H4 (cell line): ENCODE data around the gene SIL1. TPM values are rescaled to one million over a fixed set of nuclear protein-coding genes. Genes with fewer than 3 reads are reported as not detected.
A peak's percentile ranks its signal among the peaks of the same experiment; 100 is the strongest.
"Not testable (repeated sequence)": the region's sequence is repeated elsewhere in the genome, so short reads cannot be mapped to it uniquely, and the experiment has no call there.

Experiments used
- DNase-seq: peaks from one replicate; pipeline ENCODE4 v3.0.0-alpha.2; 2015; ENCODE audit warnings: low spot score
- total RNA-seq: library from RNA; depleted of rRNA; stranded (reverse); fragments of >200 nt; shearing (Covaris generic); gene quantifications from 2 replicates; pipeline ENCODE4 v1.2.3, GENCODE V29; 2014

Gene SIL1
- total RNA-seq, 1 experiment from 2014 or later, result 50.9 TPM

- DNase-seq, result no peak
Measured at GRCh38 chr5:139108063-139108824, 89.9 kb downstream of the SIL1 start.

GRCh38 chr5:139105621-139106071 is 92.5 kb downstream of the SIL1 start:
- DNase-seq, result no peak

GRCh38 chr5:139104577-139105276 is 93.4 kb downstream of the SIL1 start:
- DNase-seq, result no peak

- DNase-seq, result no peak
Measured at GRCh38 chr5:139103762-139104161, 94.4 kb downstream of the SIL1 start.

- peak; percentile 16 for DNase-seq
Measured at GRCh38 chr5:139100825-139101224, 97.3 kb downstream of the SIL1 start.

- DNase-seq, result no peak
Measured at GRCh38 chr5:139094154-139095131, 103.7 kb downstream of the SIL1 start.

GRCh38 chr5:139092741-139093343 is 105.3 kb downstream of the SIL1 start:
- DNase-seq, result no peak

GRCh38 chr5:139091439-139092156 is 106.6 kb downstream of the SIL1 start:
- DNase-seq, result no peak

GRCh38 chr5:139090581-139090980 is 107.6 kb downstream of the SIL1 start:
- no peak for DNase-seq

GRCh38 chr5:139088024-139088423 is 110.1 kb downstream of the SIL1 start:
- DNase-seq, result no peak

GRCh38 chr5:139082813-139083498 is 115.2 kb downstream of the SIL1 start:
- DNase-seq, result no peak

GRCh38 chr5:139079991-139080610 is 118.1 kb downstream of the SIL1 start:
- DNase-seq, result no peak

GRCh38 chr5:139079225-139079990 is 118.8 kb downstream of the SIL1 start:
- DNase-seq, result no peak

GRCh38 chr5:139078345-139078744 is 119.8 kb downstream of the SIL1 start:
- no peak for DNase-seq

GRCh38 chr5:139077899-139078298 is 120.3 kb downstream of the SIL1 start:
- DNase-seq, result no peak

- DNase-seq, result no peak
Measured at GRCh38 chr5:139076111-139076510, 122.1 kb downstream of the SIL1 start.

GRCh38 chr5:139075066-139076050 is 122.8 kb downstream of the SIL1 start:
- DNase-seq, result no peak

GRCh38 chr5:139073956-139074355 is 124.2 kb downstream of the SIL1 start:
- DNase-seq, result not testable (repeated sequence)
